ENCODE measurements around the gene SPDYE1. TPM values are rescaled to one million over a fixed set of nuclear protein-coding genes. Genes with fewer than 3 reads are reported as not detected.
"Not testable (repeated sequence)": the region's sequence is repeated elsewhere in the genome, so short reads cannot be mapped to it uniquely, and the experiment has no call there.

The SPDYE1 gene
- total RNA-seq, 1 donor from 2014 or later, result not detected

DNA sequence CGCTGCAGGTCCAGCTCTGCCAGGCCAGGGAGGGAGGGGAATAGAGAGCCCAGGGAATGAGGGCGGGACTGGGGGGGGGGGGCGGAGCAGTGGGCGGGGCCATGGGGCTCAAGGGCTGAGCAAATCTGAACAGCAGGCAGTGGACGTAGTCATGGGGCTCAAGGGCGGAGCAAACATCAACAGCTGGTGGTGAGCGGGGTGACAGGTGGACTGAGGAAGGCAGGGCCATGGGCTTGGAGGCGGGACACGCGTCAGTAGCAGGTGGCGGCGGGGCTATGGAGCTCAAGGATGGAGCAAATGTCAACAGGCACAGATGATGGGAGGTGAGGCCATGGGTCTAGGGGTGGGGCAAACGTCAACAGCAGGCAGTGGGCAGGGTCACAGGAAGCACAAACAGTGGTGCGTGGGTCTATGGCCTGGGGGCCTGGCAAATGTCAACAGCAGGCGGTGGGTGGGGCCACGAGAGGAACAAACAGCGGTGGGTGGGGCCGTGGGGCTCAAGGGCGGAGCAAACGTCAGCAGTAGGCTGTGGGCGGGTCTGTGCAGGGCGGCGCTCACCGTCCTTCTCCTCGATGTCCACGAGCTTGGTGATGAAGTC, 41.4 kb downstream of the SPDYE1 start:
- H3K4me1 ChIP-seq; H3K27ac ChIP-seq; H3K27me3 ChIP-seq (ENCODE audit: low read depth); H3K9me3 ChIP-seq; intact Hi-C loops (cut with DNase I); H3K36me3 ChIP-seq: not testable (repeated sequence)
- DNase-seq (peak; percentile 98), ATAC-seq (peak; percentile 94)
- peak overlapping the region; percentile 39 for H3K4me3 ChIP-seq

DNA sequence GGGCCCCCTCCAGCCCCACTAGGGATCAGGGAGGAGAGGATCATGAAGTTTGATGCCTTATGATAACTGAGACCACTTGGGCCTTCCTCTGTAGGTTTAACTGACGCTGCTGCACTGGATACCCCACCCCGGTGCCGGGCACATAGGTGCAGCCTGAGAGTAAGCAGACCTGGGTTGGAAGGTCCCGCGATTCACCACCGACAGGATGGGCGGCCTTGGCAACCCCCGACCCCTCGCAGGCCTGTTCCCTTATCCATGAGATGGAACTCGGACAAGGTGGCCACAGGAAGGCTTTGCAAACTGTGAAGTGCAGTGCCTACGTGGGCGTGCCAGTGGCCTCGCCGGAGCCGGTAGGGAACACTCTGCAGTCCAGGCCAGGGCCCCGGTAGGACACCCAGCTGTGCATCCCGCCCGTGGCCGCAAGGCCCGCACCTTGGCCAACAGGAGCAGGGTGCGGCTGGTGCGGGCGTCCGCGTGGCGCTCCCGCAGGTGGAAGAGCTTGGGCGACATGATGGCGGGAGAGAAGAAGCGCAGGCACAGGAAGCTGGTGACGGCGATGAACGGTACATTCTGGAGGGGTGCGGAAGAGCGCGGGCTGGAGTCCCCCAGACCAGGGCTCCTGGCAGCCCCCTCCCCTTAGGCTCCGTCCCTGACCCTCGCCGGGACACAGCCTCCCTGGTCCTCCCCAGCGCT, 42.2 kb downstream of the SPDYE1 start:
- ATAC-seq, result peak; percentile 1 to 2
- H3K9me3 ChIP-seq; H3K27me3 ChIP-seq (ENCODE audit: low read depth); H3K4me1 ChIP-seq; intact Hi-C loops (cut with DNase I); H3K36me3 ChIP-seq; DNase-seq: not testable (repeated sequence)
- H3K4me3 ChIP-seq, result peak overlapping the region; percentile 43
- peak overlapping the region; percentile 36 for H3K27ac ChIP-seq

DNA sequence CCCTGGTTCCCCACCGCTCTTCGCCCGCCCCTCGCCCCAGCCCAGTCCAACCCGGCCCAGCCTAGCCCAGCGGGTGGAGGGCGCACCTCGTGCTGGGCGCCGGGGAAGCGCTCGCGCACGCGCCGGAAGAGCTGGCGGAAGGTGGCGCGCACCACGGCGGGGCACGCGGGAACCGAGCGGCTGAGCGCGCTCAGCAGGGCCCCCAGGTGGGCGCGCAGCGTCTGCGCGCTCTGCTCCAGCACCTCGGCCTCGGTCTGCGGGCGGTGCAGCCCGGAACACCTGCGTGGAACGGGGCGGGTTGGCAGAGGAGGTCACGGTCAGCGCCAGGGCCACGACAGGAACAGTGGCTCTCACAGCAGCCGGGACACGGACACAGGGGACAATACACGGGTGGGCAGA, 42.8 kb downstream of the SPDYE1 start:
- peak; percentile 48 to 63 for ATAC-seq
- Histone ChIP-seq H3K4me1 (peaks cover 13% of the 10 kb centered on the region), H3K4me3 (peak overlapping the region; percentile 43), H3K27ac (peak overlapping the region; percentile 36)
- H3K36me3 ChIP-seq; H3K9me3 ChIP-seq; intact Hi-C loops (cut with DNase I); DNase-seq; H3K27me3 ChIP-seq (ENCODE audit: low read depth): not testable (repeated sequence)
- TF ChIP-seq, protein P1, sequence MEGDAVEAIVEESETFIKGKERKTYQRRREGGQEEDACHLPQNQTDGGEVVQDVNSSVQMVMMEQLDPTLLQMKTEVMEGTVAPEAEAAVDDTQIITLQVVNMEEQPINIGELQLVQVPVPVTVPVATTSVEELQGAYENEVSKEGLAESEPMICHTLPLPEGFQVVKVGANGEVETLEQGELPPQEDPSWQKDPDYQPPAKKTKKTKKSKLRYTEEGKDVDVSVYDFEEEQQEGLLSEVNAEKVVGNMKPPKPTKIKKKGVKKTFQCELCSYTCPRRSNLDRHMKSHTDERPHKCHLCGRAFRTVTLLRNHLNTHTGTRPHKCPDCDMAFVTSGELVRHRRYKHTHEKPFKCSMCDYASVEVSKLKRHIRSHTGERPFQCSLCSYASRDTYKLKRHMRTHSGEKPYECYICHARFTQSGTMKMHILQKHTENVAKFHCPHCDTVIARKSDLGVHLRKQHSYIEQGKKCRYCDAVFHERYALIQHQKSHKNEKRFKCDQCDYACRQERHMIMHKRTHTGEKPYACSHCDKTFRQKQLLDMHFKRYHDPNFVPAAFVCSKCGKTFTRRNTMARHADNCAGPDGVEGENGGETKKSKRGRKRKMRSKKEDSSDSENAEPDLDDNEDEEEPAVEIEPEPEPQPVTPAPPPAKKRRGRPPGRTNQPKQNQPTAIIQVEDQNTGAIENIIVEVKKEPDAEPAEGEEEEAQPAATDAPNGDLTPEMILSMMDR (IDR thresholded peaks at IDR 0.05), result peak; percentile 19

DNA sequence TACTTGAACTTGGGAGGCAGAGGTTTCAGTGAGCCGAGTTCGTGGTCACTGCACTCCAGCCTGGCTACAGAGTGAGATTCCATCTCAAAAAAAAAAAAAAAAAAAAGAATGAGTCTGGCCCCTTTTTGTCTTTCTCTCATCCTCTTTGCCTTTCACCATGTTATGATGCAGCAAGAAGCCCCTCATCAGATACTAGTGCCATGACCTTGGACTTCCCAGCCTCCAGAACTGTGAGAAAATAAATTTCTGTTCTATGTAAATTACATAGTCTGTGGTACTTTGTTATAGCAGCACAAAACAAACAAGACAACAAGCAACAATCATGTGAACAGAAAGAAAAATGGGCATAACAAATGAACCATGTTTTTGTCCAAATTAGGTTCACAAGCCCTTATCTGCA, 44.5 kb downstream of the SPDYE1 start:
- Histone ChIP-seq H3K27ac (no peak overlapping the region), H3K27me3 (ENCODE audit: low read depth) (no peaks in the 10 kb centered on the region), H3K9me3 (no peaks in the 10 kb centered on the region), H3K4me1 (peaks cover 30% of the 10 kb centered on the region), H3K36me3 (peaks cover 11% of the 10 kb centered on the region), H3K4me3 (no peak overlapping the region)
- no peak for DNase-seq
- intact Hi-C loops (cut with DNase I), result no loop called here
- no peak for ATAC-seq
- TF ChIP-seq, protein P1 (IDR thresholded peaks at IDR 0.05), result no peak

DNA sequence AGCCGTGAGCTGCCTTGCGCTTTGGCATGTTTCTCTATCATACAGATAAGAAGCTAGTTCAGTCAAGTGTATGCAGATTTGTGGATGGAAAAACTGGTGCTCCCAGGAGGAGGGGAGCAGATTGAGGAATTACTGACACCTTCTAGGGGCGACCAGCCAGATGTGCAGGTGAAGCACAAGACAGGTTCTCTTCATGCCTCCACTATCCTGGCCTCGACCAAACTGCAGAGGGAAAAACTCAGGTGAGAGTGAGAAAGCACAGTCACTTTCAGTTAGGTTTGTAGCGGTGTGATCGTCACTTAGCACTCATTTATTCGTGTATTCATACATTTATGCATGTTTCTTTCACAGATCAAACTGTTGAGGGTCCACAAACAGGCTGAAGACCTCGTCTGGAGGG, 46.2 kb downstream of the SPDYE1 start:
- no peak for DNase-seq
- peaks cover 45% of the 10 kb centered on the region for H3K4me1 ChIP-seq

DNA sequence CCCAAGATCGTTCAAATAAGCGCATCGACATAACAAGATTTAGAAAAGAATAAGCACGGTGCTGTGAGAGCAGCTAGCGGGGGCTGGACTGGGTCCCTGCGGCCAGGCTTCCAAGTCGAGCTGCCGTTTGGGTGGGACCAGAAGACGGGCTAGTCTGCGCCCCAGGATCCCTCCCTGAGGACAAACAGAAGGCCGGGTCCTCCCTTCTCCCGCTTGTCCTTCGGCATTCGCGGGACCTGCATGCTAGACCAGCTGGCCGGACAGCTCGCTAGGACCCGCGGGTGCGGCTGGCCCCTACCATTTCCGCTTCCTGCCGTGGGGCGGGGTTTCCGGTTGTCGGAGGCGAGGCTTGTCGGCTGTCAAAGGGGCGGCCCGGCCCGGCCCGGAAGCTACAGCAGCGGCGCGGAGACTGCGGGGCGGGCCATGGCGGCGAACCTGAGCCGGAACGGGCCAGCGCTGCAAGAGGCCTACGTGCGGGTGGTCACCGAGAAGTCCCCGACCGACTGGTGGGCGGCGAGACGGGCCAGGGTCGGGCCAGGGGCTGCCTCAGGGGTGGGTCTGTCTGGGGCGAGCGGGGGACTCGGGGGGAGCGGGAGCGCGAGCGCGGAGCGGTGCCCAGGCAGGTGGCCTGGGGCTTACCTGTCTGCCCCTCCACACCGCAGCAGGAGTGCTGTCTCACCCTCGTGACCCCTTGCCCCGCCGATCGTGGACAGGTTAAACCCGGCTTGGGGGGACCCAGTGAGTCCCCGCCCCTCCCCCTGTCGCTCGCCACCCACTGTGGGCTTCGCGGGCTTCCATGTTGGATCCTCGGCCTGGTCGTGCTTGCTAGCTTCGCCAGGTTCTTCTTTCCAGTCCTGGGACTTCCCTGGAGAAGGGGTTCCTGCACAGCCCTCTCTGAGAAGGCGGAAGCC, 46.9 kb downstream of the SPDYE1 start, which contains the start of gene DBNL:
DBNL (plus strand) TSS at position 388 of the 911 bp plus-strand sequence; CDS start at position 424, 36 bp downstream.
- Histone ChIP-seq H3K36me3 (peaks cover 17% of the 10 kb centered on the region), H3K4me3 (peak within 1 kb of the TSS; percentile 100), H3K4me1 (peaks cover 52% of the 10 kb centered on the region), H3K27ac (peak within 1 kb of the TSS; percentile 99), H3K9me3 (no peaks in the 10 kb centered on the region), H3K27me3 (ENCODE audit: low read depth) (no peaks in the 10 kb centered on the region)
- ATAC-seq, result peak; percentile 91 to 96
- TF ChIP-seq, protein P1 (IDR thresholded peaks at IDR 0.05), result no peak
- DNase-seq, result peak; percentile 98
- intact Hi-C loops (cut with DNase I), result no loop called here

More for the DNA sequence above, 46.2 kb downstream of the SPDYE1 start:
- intact Hi-C loops (cut with DNase I), result no loop called here
- Histone ChIP-seq H3K27ac (peak overlapping the region; percentile 99), H3K9me3 (no peaks in the 10 kb centered on the region), H3K4me3 (peak overlapping the region; percentile 100), H3K27me3 (ENCODE audit: low read depth) (no peaks in the 10 kb centered on the region), H3K36me3 (peaks cover 16% of the 10 kb centered on the region)
- ATAC-seq, result no peak
- TF ChIP-seq, protein P1 (IDR thresholded peaks at IDR 0.05), result no peak
